IPS-20b (cell line): ENCODE measurements around the gene SH3RF1.
"Not testable (repeated sequence)": the region's sequence is repeated elsewhere in the genome, so short reads cannot be mapped to it uniquely, and the experiment has no call there.

Source experiments
- H3K27ac ChIP-seq: one replicate; pipeline ENCODE4 v1.5.1; 2013; ENCODE audit warnings: low read length
- H3K27me3 ChIP-seq: 2 replicates; pipeline ENCODE4 v1.6.1; 2013; ENCODE audit warnings: mild to moderate bottlenecking, low read length, inconsistent platforms; ENCODE audit not compliant: insufficient read depth
- H3K36me3 ChIP-seq: 2 replicates; pipeline ENCODE4 v1.6.1; 2013; ENCODE audit warnings: low read depth, mild to moderate bottlenecking, inconsistent platforms, low read length, moderate library complexity; ENCODE audit not compliant: insufficient read depth
- H3K4me1 ChIP-seq: 2 replicates; pipeline ENCODE4 v1.6.1; 2013; ENCODE audit warnings: mild to moderate bottlenecking, control low read depth, inconsistent platforms, low read length, moderate library complexity; ENCODE audit not compliant: insufficient read depth
- H3K4me3 ChIP-seq: 2 replicates; pipeline ENCODE4 v1.5.1; 2013; ENCODE audit warnings: mild to moderate bottlenecking, low read length, inconsistent platforms
- H3K9ac ChIP-seq: 2 replicates; pipeline ENCODE4 v1.6.1; 2013; ENCODE audit warnings: low read depth, mild to moderate bottlenecking, inconsistent platforms, low read length, moderate library complexity
- H3K9me3 ChIP-seq: 2 replicates; pipeline ENCODE4 v1.6.1; 2013; ENCODE audit warnings: mild to moderate bottlenecking, low read depth, low read length, inconsistent platforms; ENCODE audit not compliant: insufficient read depth

The SH3RF1 gene

GRCh38 chr4:169203891-169204290, 66.9 kb downstream of the SH3RF1 start:
- H3K9ac ChIP-seq, result no peak overlapping the region
- H3K36me3 ChIP-seq, result no peaks in the 10 kb centered on the region
- no peak overlapping the region for H3K27ac ChIP-seq
- peaks cover 23% of the 10 kb centered on the region for H3K4me1 ChIP-seq
- H3K9me3 ChIP-seq, result no peaks in the 10 kb centered on the region
- no peaks in the 10 kb centered on the region for H3K27me3 ChIP-seq
- H3K4me3 ChIP-seq, result no peak overlapping the region

- not testable (repeated sequence) for H3K27me3 ChIP-seq, H3K9me3 ChIP-seq, H3K9ac ChIP-seq, H3K4me3 ChIP-seq, H3K27ac ChIP-seq, H3K36me3 ChIP-seq
- peaks cover 21% of the 10 kb centered on the region for H3K4me1 ChIP-seq
Observed at GRCh38 chr4:169203278-169203677, 67.5 kb downstream of the SH3RF1 start.

- Histone ChIP-seq H3K27ac (no peak overlapping the region), H3K9me3 (no peaks in the 10 kb centered on the region), H3K27me3 (no peaks in the 10 kb centered on the region), H3K36me3 (no peaks in the 10 kb centered on the region), H3K4me3 (no peak overlapping the region), H3K4me1 (peaks cover 17% of the 10 kb centered on the region), H3K9ac (no peak overlapping the region)
Observed at GRCh38 chr4:169202878-169203277, 67.9 kb downstream of the SH3RF1 start.

GRCh38 chr4:169202145-169202699, 68.5 kb downstream of the SH3RF1 start:
- no peak overlapping the region for H3K27ac ChIP-seq
- H3K4me3 ChIP-seq, result no peak overlapping the region
- peaks cover 11% of the 10 kb centered on the region for H3K4me1 ChIP-seq

GRCh38 chr4:169201222-169202144, 69.3 kb downstream of the SH3RF1 start:
- Histone ChIP-seq H3K9me3 (no peaks in the 10 kb centered on the region), H3K9ac (0 out of 2 replicates have a peak overlapping the region, but pooled peaks have one; percentile 3), H3K4me1 (peaks cover 11% of the 10 kb centered on the region), H3K4me3 (no peak overlapping the region), H3K27me3 (no peaks in the 10 kb centered on the region), H3K36me3 (no peaks in the 10 kb centered on the region), H3K27ac (no peak overlapping the region)

More at GRCh38 chr4:169202145-169202699, 68.5 kb downstream of the SH3RF1 start:
- H3K9ac ChIP-seq, result 0 out of 2 replicates have a peak overlapping the region, but pooled peaks have one; percentile 3
- no peaks in the 10 kb centered on the region for H3K36me3 ChIP-seq
- H3K9me3 ChIP-seq, result no peaks in the 10 kb centered on the region
- no peaks in the 10 kb centered on the region for H3K27me3 ChIP-seq

GRCh38 chr4:169200361-169201030, 70.3 kb downstream of the SH3RF1 start:
- Histone ChIP-seq H3K4me1 (peaks cover 11% of the 10 kb centered on the region), H3K9ac (no peak overlapping the region), H3K4me3 (no peak overlapping the region), H3K27ac (no peak overlapping the region), H3K9me3 (no peaks in the 10 kb centered on the region), H3K27me3 (no peaks in the 10 kb centered on the region), H3K36me3 (no peaks in the 10 kb centered on the region)

- Histone ChIP-seq H3K27ac (no peak overlapping the region), H3K4me1 (peaks cover 11% of the 10 kb centered on the region), H3K4me3 (no peak overlapping the region), H3K27me3 (no peaks in the 10 kb centered on the region), H3K9ac (no peak overlapping the region), H3K9me3 (no peaks in the 10 kb centered on the region), H3K36me3 (no peaks in the 10 kb centered on the region)
Observed at GRCh38 chr4:169199184-169199583, 71.6 kb downstream of the SH3RF1 start.

- Histone ChIP-seq H3K4me1 (peaks cover 11% of the 10 kb centered on the region), H3K9me3 (no peaks in the 10 kb centered on the region), H3K27ac (no peak overlapping the region), H3K36me3 (no peaks in the 10 kb centered on the region), H3K4me3 (no peak overlapping the region), H3K9ac (no peak overlapping the region), H3K27me3 (no peaks in the 10 kb centered on the region)
Observed at GRCh38 chr4:169198167-169198566, 72.6 kb downstream of the SH3RF1 start.

GRCh38 chr4:169197206-169197605, 73.5 kb downstream of the SH3RF1 start:
- not testable (repeated sequence) for H3K9ac ChIP-seq, H3K4me3 ChIP-seq, H3K36me3 ChIP-seq, H3K27me3 ChIP-seq, H3K9me3 ChIP-seq, H3K27ac ChIP-seq
- H3K4me1 ChIP-seq, result peaks cover 11% of the 10 kb centered on the region

- H3K9ac ChIP-seq, result no peak overlapping the region
- no peak overlapping the region for H3K4me3 ChIP-seq
- H3K9me3 ChIP-seq, result no peaks in the 10 kb centered on the region
- H3K36me3 ChIP-seq, result no peaks in the 10 kb centered on the region
- H3K4me1 ChIP-seq, result no peaks in the 10 kb centered on the region; the same call in 1 of the 2 replicates
- no peak overlapping the region for H3K27ac ChIP-seq
- H3K27me3 ChIP-seq, result no peaks in the 10 kb centered on the region
Observed at GRCh38 chr4:169195032-169195431, 75.7 kb downstream of the SH3RF1 start.

- peaks cover 11% of the 10 kb centered on the region for H3K4me1 ChIP-seq
- not testable (repeated sequence) for H3K27me3 ChIP-seq, H3K27ac ChIP-seq, H3K9me3 ChIP-seq, H3K36me3 ChIP-seq, H3K9ac ChIP-seq, H3K4me3 ChIP-seq
Observed at GRCh38 chr4:169189968-169190367, 80.8 kb downstream of the SH3RF1 start.
